HepG2 (cell line): ENCODE data around the gene PLCB1. TPM values are rescaled to one million over a fixed set of nuclear protein-coding genes. Genes with fewer than 3 reads are reported as not detected.
A peak's percentile ranks its signal among the peaks of the same experiment; 100 is the strongest.

Source experiments
- AKNA ChIP-seq: sonication (generic); formaldehyde crosslinking; IDR thresholded peaks from 2 replicates; pipeline ENCODE4 v1.4.0; 2020; ENCODE audit warnings: missing genetic modification reagents, borderline replicate concordance
- EHMT2 ChIP-seq: fragments of 200-600 bp; sonication (generic); IDR thresholded peaks from 2 replicates; pipeline ENCODE4 v1.7.0; 2017; ENCODE audit warnings: antibody characterized with exemption, low read depth, low read length, borderline replicate concordance
- FOXA3 ChIP-seq: IDR thresholded peaks from 2 replicates; pipeline ENCODE4 v1.6.1; 2016; ENCODE audit warnings: missing genetic modification reagents, missing compliant biosample characterization
- FOXP1 ChIP-seq, 2 experiments: fragments of 450-650 bp in 1 of 2; IDR thresholded peaks; 2 replicates each; pipeline ENCODE4 v1.6.1; 2017 to 2018; ENCODE audit warnings: antibody characterized with exemption in 1 of 2
- FOXP4 ChIP-seq: sonication (generic); formaldehyde crosslinking; IDR thresholded peaks from 2 replicates; pipeline ENCODE4 v1.4.0; 2020; ENCODE audit warnings: missing genetic modification reagents
- GFI1 ChIP-seq: sonication (generic); formaldehyde crosslinking; IDR thresholded peaks from 2 replicates; pipeline ENCODE4 v1.5.0; 2020; ENCODE audit warnings: missing genetic modification reagents, mild to moderate bottlenecking, borderline replicate concordance
- IRF2 ChIP-seq: IDR thresholded peaks from 2 replicates; pipeline ENCODE4 v1.6.1; 2018; ENCODE audit warnings: missing genetic modification reagents, missing compliant biosample characterization
- KDM6A ChIP-seq: IDR thresholded peaks from 2 replicates; pipeline ENCODE4 v1.6.1; 2016; ENCODE audit warnings: low read depth
- MTA1 ChIP-seq: sonication (generic); formaldehyde crosslinking; IDR thresholded peaks from 2 replicates; pipeline ENCODE4 v1.4.0; 2020; ENCODE audit warnings: missing genetic modification reagents, mild to moderate bottlenecking, borderline replicate concordance
- NCOA2 ChIP-seq: sonication (generic); formaldehyde crosslinking; IDR thresholded peaks from 2 replicates; pipeline ENCODE4 v1.8.0; 2022; ENCODE audit warnings: inconsistent platforms
- PHF21A ChIP-seq: sonication (generic); formaldehyde crosslinking; IDR thresholded peaks from 2 replicates; pipeline ENCODE4 v1.5.0; 2020; ENCODE audit warnings: mild to moderate bottlenecking, missing genetic modification reagents
- PREB ChIP-seq: sonication (generic); formaldehyde crosslinking; IDR thresholded peaks from 2 replicates; pipeline ENCODE4 v1.4.0; 2020; ENCODE audit warnings: missing genetic modification reagents
- RARA ChIP-seq: IDR thresholded peaks from 2 replicates; pipeline ENCODE4 v1.6.1; 2016; ENCODE audit warnings: missing genetic modification reagents, missing compliant biosample characterization
- RXRA ChIP-seq: sonication (generic); formaldehyde crosslinking; IDR thresholded peaks from 2 replicates; pipeline ENCODE4 v1.5.1; 2020; ENCODE audit warnings: missing genetic modification reagents
- SMAD3 ChIP-seq: sonication (generic); formaldehyde crosslinking; IDR thresholded peaks from 2 replicates; pipeline ENCODE4 v1.4.0; 2020; ENCODE audit warnings: missing genetic modification reagents
- SMYD3 ChIP-seq: sonication (generic); formaldehyde crosslinking; IDR thresholded peaks from 2 replicates; pipeline ENCODE4 v1.8.1; 2023; ENCODE audit warnings: mild to moderate bottlenecking, missing genetic modification reagents
- ZFYVE20 ChIP-seq: sonication (generic); formaldehyde crosslinking; IDR thresholded peaks from 2 replicates; pipeline ENCODE4 v1.8.0; 2023; ENCODE audit warnings: low read depth, mild to moderate bottlenecking, moderate library complexity, missing genetic modification reagents, borderline replicate concordance
- ZNF160 ChIP-seq: sonication (generic); formaldehyde crosslinking; IDR thresholded peaks from 2 replicates; pipeline ENCODE4 v1.8.0; 2022; ENCODE audit warnings: mild to moderate bottlenecking, inconsistent platforms, missing genetic modification reagents
- ZNF574 ChIP-seq: sonication (generic); formaldehyde crosslinking; IDR thresholded peaks from 2 replicates; pipeline ENCODE4 v1.4.0; 2020; ENCODE audit warnings: missing genetic modification reagents
- ZNF598 ChIP-seq: sonication (generic); formaldehyde crosslinking; IDR thresholded peaks from 2 replicates; pipeline ENCODE4 v1.5.1; 2020; ENCODE audit warnings: mild to moderate bottlenecking, missing genetic modification reagents, borderline replicate concordance
- polyA plus RNA-seq, 8 experiments: library from polyadenylated mRNA; depleted of rRNA in 3 of 8; stranded (reverse) in 7 of 8; unstranded in 1 of 8; fragments of >200 nt; fragmentation: Illumina TruSeq in 4 of 8; extraction: Trizol in 4 of 8; gene quantifications; 2 replicates each; pipeline versions ENCODE4 v1.2.1 to v1.2.3, GENCODE V29; 2011 to 2016; ENCODE audit warnings: low read depth in 4 of 8, missing spikeins in 1 of 8, mixed read lengths in 1 of 8; ENCODE audit not compliant: insufficient read depth in 1 of 8
- total RNA-seq, 5 experiments: library from RNA; depleted of rRNA; stranded (reverse); fragments of >200 nt; fragmentation: Illumina TruSeq; extraction: Trizol; gene quantifications; 2 replicates each; pipeline ENCODE4 v1.2.3, GENCODE V29; 2016; ENCODE audit warnings: low read depth in 1 of 5

The PLCB1 gene
- total and polyA plus RNA-seq, 2 of the 13 experiments (the other 11 are each of a cell fraction or from before 2014, with no cell fraction given), result 42.4 to 55.9 TPM

- TF ChIP-seq PHF21A (CRISPR knock-in tag) (0 out of 2 replicates have a peak, but pooled peaks have one; percentile 34), FOXP1 (IDR thresholded peaks at IDR 0.05) (no peak), FOXP1 (CRISPR knock-in tag; IDR thresholded peaks at IDR 0.05) (peak; percentile 73), SMAD3 (CRISPR knock-in tag) (no peak), ZNF574 (no peak), RARA (CRISPR knock-in tag) (peak; percentile 82), AKNA (no peak), ZNF160 (no peak), PREB (CRISPR knock-in tag) (no peak), ZFYVE20 (CRISPR knock-in tag) (no peak), MTA1 (no peak), SMYD3 (CRISPR knock-in tag) (no peak), ZNF598 (CRISPR knock-in tag) (no peak; the same call in 1 of the 2 replicates), NCOA2 (CRISPR knock-in tag) (peak; percentile 86), FOXA3 (CRISPR knock-in tag) (peak; percentile 79), EHMT2 (peak; percentile 94; the same call in 1 of the 2 replicates), GFI1 (peak; percentile 30; the same call in 1 of the 2 replicates), KDM6A (CRISPR knock-in tag) (peak; percentile 56; the same call in 1 of the 2 replicates), IRF2 (CRISPR knock-in tag) (no peak), FOXP4 (CRISPR knock-in tag) (peak; percentile 61; the same call in 1 of the 2 replicates), RXRA (CRISPR knock-in tag) (no peak)
These were observed 234.3 kb downstream of the PLCB1 start (continued) for GRCh38 chr20:8366303-8366923.
